Measurements from ENCODE around the gene PRSS57.
"Not testable (repeated sequence)": the region's sequence is repeated elsewhere in the genome, so short reads cannot be mapped to it uniquely, and the experiment has no call there.

Gene PRSS57

GRCh38 chr19:704447-704741 lies 9.1 kb upstream of the PRSS57 start:
- H3K9me3 ChIP-seq, result peaks cover 0 to 7% (median 0%) of the 10 kb centered on the region in 3 donors
- peaks cover 0 to 23% (median 0%) of the 10 kb centered on the region in 4 donors for H3K4me1 ChIP-seq
- DNase-seq, result no peak
- no peak overlapping the region for H3K4me3 ChIP-seq
- no peak overlapping the region for H3K27ac ChIP-seq
- TF ChIP-seq, protein P1, sequence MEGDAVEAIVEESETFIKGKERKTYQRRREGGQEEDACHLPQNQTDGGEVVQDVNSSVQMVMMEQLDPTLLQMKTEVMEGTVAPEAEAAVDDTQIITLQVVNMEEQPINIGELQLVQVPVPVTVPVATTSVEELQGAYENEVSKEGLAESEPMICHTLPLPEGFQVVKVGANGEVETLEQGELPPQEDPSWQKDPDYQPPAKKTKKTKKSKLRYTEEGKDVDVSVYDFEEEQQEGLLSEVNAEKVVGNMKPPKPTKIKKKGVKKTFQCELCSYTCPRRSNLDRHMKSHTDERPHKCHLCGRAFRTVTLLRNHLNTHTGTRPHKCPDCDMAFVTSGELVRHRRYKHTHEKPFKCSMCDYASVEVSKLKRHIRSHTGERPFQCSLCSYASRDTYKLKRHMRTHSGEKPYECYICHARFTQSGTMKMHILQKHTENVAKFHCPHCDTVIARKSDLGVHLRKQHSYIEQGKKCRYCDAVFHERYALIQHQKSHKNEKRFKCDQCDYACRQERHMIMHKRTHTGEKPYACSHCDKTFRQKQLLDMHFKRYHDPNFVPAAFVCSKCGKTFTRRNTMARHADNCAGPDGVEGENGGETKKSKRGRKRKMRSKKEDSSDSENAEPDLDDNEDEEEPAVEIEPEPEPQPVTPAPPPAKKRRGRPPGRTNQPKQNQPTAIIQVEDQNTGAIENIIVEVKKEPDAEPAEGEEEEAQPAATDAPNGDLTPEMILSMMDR (IDR thresholded peaks at IDR 0.05), result no peak
- intact Hi-C loops (cut with DNase I; ENCODE audit: low total_unique reads), result no loop called here
- H3K36me3 ChIP-seq, result no peaks in the 10 kb centered on the region
- H3K27me3 ChIP-seq, result peaks cover 0 to 83% of the 10 kb centered on the region in 2 donors

- peaks cover 0 to 18% (median 0%) of the 10 kb centered on the region in 4 donors for H3K4me1 ChIP-seq
- DNase-seq, result peak in 1 of 2 donors; percentile 72
- H3K27ac ChIP-seq, result no peak overlapping the region
- H3K36me3 ChIP-seq, result no peaks in the 10 kb centered on the region
- no peak overlapping the region for H3K4me3 ChIP-seq
- intact Hi-C loops (cut with DNase I; ENCODE audit: low total_unique reads), result no loop called here
- TF ChIP-seq, protein P1 (IDR thresholded peaks at IDR 0.05), result no peak
- peaks cover 0 to 7% (median 0%) of the 10 kb centered on the region in 3 donors for H3K9me3 ChIP-seq
- H3K27me3 ChIP-seq, result peaks cover 0 to 84% of the 10 kb centered on the region in 2 donors
Observed at GRCh38 chr19:703651-704446, 8.6 kb upstream of the PRSS57 start.

DNA sequence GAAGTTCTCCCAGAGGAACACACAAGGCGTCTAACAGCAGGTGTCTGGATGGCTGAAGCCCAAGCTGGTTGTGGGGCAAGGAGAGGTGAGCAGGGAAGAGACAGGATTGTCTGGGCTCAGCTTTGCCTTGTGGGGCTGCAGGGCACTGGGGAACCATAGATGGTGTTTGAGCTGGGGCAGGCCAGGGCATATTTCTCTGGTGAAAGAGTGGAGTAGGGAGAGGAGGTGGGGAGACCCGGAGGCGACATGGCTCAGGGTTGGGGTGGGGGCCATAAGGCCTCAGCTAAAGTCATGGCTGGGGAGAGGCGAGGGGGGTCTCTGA lies 8.0 kb upstream of the PRSS57 start:
- Histone ChIP-seq H3K4me1 (peaks cover 0 to 15% (median 0%) of the 10 kb centered on the region in 4 donors), H3K9me3 (peaks cover 0 to 7% (median 0%) of the 10 kb centered on the region in 3 donors), H3K36me3 (no peaks in the 10 kb centered on the region), H3K27ac (no peak overlapping the region), H3K4me3 (no peak overlapping the region), H3K27me3 (peaks cover 0 to 84% of the 10 kb centered on the region in 2 donors)
- DNase-seq, result no peak
- TF ChIP-seq, protein P1 (IDR thresholded peaks at IDR 0.05), result no peak
- intact Hi-C loops (cut with DNase I; ENCODE audit: low total_unique reads), result no loop called here

- not testable (repeated sequence) for H3K27ac ChIP-seq
Observed at GRCh38 chr19:702847-703246, 7.6 kb upstream of the PRSS57 start.

DNA sequence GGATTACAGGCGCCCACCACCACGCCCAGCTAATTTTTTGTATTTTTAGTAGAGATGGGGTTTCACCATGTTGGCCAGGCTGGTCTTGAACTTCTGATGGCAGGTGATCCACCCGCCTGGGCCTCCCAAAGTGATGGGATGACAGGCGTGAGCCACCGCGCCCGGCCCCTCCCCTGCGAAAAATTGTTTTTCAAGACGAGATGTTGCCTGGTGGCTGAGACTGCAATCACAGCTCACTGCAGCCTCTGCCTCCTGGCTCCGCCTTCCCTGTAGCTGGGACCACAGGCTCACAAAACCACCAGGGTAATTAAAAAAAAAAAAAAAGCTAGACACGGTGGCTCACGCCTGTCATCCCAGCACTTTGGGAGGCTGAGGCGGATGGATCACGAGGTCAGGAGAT lies 4.6 kb upstream of the PRSS57 start:
- H3K27ac ChIP-seq; intact Hi-C loops (cut with DNase I; ENCODE audit: low total_unique reads): not testable (repeated sequence)
- H3K27me3 ChIP-seq, result peaks cover 0 to 78% of the 10 kb centered on the region in 2 donors

More at GRCh38 chr19:702847-703246, 7.6 kb upstream of the PRSS57 start:
- intact Hi-C loops (cut with DNase I; ENCODE audit: low total_unique reads); H3K4me3 ChIP-seq; DNase-seq; H3K9me3 ChIP-seq; H3K36me3 ChIP-seq: not testable (repeated sequence)
- peaks cover 0 to 82% of the 10 kb centered on the region in 2 donors for H3K27me3 ChIP-seq
- H3K4me1 ChIP-seq, result peaks cover 0 to 10% (median 0%) of the 10 kb centered on the region in 4 donors

GRCh38 chr19:698529-698928 lies 3.3 kb upstream of the PRSS57 start:
- H3K4me3 ChIP-seq; DNase-seq; H3K36me3 ChIP-seq; H3K9me3 ChIP-seq; H3K27ac ChIP-seq; H3K4me1 ChIP-seq; intact Hi-C loops (cut with DNase I; ENCODE audit: low total_unique reads): not testable (repeated sequence)
- H3K27me3 ChIP-seq, result peaks cover 0 to 67% of the 10 kb centered on the region in 2 donors

More for the DNA sequence above, 4.6 kb upstream of the PRSS57 start:
- H3K4me1 ChIP-seq, H3K9me3 ChIP-seq, H3K4me3 ChIP-seq, H3K36me3 ChIP-seq, DNase-seq: not testable (repeated sequence)

DNA sequence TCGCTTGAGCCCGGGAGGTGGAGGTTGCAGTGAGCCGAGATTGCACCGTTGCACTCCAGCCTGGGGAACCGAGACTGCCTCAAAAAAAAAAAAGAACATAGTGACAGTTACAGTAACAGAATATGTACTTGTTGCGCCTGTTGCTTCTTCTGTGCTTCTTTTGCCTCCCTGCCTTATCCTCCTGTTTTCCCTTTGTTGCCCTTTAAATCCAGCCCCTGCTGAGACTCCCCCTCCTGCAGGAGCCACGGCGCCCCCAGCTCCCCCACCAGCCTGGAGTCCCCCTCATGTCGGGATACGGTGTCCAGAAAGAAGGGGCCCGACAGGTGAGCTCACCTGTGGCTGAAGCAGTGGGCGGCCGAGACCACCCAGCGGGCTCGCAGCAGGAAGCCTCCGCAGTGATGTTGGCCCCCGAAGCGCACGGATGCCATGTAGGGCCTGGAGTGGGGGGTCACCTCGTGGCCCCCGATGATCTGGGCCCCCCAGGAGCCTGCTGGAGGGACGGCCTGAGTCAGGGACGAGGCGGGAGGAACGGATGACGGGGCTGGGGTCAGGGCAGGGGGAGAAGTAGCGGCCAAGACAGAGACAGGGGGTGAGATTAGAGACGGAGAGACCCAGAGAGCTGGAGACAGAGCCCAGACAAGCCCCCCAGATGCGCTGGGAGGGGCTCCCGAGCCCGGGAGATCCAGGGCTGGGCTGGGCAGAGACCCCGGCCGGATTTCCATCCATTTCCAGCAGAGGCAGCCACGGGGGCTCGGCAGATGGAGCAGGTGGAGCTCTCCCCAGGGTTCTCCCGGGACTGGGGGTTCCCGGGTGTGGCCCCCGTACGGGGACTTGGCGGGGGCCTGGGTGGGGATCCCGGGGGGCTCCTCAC lies 536 bp downstream of the PRSS57 start:
- TF ChIP-seq, protein P1 (IDR thresholded peaks at IDR 0.05), result no peak
- no peak overlapping the region for H3K27ac ChIP-seq
- intact Hi-C loops (cut with DNase I; ENCODE audit: low total_unique reads), result no loop called here
- DNase-seq, result no peak
- H3K4me1 ChIP-seq, result no peaks in the 10 kb centered on the region
- peaks cover 0 to 38% of the 10 kb centered on the region in 2 donors for H3K27me3 ChIP-seq
- H3K9me3 ChIP-seq, result no peaks in the 10 kb centered on the region
- no peak overlapping the region for H3K4me3 ChIP-seq
- H3K36me3 ChIP-seq, result no peaks in the 10 kb centered on the region

All from tibial artery (tissue), 4 donors.